ENCODE data around the gene ADGRA3.

- TF ChIP-seq POLR2AphosphoS5 (IDR thresholded peaks at IDR 0.05) (no peak), POLR2A (IDR thresholded peaks at IDR 0.05) (no peak), CTCF (IDR thresholded peaks at IDR 0.05) (no peak)
Measured at GRCh38 chr4:22531311-22532019, 15.6 kb upstream of the ADGRA3 start.
